Measurements from ENCODE around the gene MAVS. TPM values are rescaled to one million over a fixed set of nuclear protein-coding genes. Genes with fewer than 3 reads are reported as not detected.
A peak's percentile ranks its signal among the peaks of the same experiment; 100 is the strongest.

Gene MAVS
- total and polyA plus RNA-seq, 9 of the 15 experiments (the other 6 are each of a cell fraction or from before 2014, with no cell fraction given) = 1.6 to 22.0 (median 11.3) TPM

- Histone ChIP-seq H3K4me3 (no peak overlapping the region), H3K9ac (ENCODE audit: insufficient read depth in 1 of 2, low read depth in 2 of 2, low read length in 2 of 2) (no peak overlapping the region), H3K36me3 (ENCODE audit: control insufficient read depth, insufficient read depth, low read length) (peaks cover 24% of the 10 kb centered on the region; the same call in 2 of the 3 replicates), H3K4me2 (ENCODE audit: insufficient read depth, low read length) (no peak overlapping the region), H3K9me3 (replicated peaks; ENCODE audit: control insufficient read depth, insufficient read depth, low read depth, low read length) (no peaks in the 10 kb centered on the region), H3K9me1 (ENCODE audit: control insufficient read depth, insufficient read depth, low read length) (no peaks in the 10 kb centered on the region), H2AFZ (ENCODE audit: low read depth, low read length) (no peak overlapping the region), H3K27me3 (ENCODE audit: control insufficient read depth in 2 of 2, insufficient read depth in 2 of 2, low read length in 2 of 2) (no peaks in the 10 kb centered on the region), H3K27ac (ENCODE audit: extremely low read depth, low read depth, low read length) (no peak overlapping the region), H3K79me2 (ENCODE audit: control insufficient read depth, insufficient read depth, low read length) (no peaks in the 10 kb centered on the region), H3K4me1 (replicated peaks in 1 of 2; ENCODE audit: control insufficient read depth in 2 of 2, insufficient read depth in 2 of 2, low read length in 2 of 2) (peaks cover 20 to 23% of the 10 kb centered on the region in 2 experiments), H4K20me1 (replicated peaks; ENCODE audit: control insufficient read depth, insufficient read depth, low read length) (no peaks in the 10 kb centered on the region)
- in situ Hi-C loops (cut with MboI) = no loop called here
- WGBS (ENCODE audit: insufficient coverage, low coverage, missing lambda C conversion rate) = 80% methylated on average over 1 of the region's 3 CpGs
- FAIRE-seq (no peak), DNase-seq (ENCODE audit: extremely low read depth in 1 of 4, low spot score in 3 of 4) (no peak), ATAC-seq (no peak)
- POLR2A ChIA-PET = no interaction called here
- CTCF ChIA-PET (ENCODE audit: low intra/inter-chr PET ratio) = no interaction called here
- intact Hi-C loops (cut with micrococcal nuclease) = no loop called here
- BruUV-seq (replicated peaks) = no TSS peak
- TF ChIP-seq BCOR (IDR thresholded peaks at IDR 0.05) (peak; percentile 62; the same call in 1 of the 2 replicates), ZNF407 (IDR thresholded peaks at IDR 0.05; ENCODE audit: low read depth) (no peak), CHD1 (IDR thresholded peaks at IDR 0.05; ENCODE audit: low read length) (no peak), SFPQ (IDR thresholded peaks at IDR 0.05; ENCODE audit: low read depth, low read length) (no peak), DACH1 (IDR thresholded peaks at IDR 0.05; ENCODE audit: partially characterized antibody) (no peak)
- TF ChIP-seq, protein P1, sequence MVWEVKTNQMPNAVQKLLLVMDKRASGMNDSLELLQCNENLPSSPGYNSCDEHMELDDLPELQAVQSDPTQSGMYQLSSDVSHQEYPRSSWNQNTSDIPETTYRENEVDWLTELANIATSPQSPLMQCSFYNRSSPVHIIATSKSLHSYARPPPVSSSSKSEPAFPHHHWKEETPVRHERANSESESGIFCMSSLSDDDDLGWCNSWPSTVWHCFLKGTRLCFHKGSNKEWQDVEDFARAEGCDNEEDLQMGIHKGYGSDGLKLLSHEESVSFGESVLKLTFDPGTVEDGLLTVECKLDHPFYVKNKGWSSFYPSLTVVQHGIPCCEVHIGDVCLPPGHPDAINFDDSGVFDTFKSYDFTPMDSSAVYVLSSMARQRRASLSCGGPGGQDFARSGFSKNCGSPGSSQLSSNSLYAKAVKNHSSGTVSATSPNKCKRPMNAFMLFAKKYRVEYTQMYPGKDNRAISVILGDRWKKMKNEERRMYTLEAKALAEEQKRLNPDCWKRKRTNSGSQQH (CRISPR knock-in tag; IDR thresholded peaks at IDR 0.05) = no peak
- TF ChIP-seq, protein P2, sequence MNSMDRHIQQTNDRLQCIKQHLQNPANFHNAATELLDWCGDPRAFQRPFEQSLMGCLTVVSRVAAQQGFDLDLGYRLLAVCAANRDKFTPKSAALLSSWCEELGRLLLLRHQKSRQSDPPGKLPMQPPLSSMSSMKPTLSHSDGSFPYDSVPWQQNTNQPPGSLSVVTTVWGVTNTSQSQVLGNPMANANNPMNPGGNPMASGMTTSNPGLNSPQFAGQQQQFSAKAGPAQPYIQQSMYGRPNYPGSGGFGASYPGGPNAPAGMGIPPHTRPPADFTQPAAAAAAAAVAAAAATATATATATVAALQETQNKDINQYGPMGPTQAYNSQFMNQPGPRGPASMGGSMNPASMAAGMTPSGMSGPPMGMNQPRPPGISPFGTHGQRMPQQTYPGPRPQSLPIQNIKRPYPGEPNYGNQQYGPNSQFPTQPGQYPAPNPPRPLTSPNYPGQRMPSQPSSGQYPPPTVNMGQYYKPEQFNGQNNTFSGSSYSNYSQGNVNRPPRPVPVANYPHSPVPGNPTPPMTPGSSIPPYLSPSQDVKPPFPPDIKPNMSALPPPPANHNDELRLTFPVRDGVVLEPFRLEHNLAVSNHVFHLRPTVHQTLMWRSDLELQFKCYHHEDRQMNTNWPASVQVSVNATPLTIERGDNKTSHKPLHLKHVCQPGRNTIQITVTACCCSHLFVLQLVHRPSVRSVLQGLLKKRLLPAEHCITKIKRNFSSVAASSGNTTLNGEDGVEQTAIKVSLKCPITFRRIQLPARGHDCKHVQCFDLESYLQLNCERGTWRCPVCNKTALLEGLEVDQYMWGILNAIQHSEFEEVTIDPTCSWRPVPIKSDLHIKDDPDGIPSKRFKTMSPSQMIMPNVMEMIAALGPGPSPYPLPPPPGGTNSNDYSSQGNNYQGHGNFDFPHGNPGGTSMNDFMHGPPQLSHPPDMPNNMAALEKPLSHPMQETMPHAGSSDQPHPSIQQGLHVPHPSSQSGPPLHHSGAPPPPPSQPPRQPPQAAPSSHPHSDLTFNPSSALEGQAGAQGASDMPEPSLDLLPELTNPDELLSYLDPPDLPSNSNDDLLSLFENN (IDR thresholded peaks at IDR 0.05; ENCODE audit: low read depth in 2 of 2, low read length in 2 of 2) = no peak
Measured at GRCh38 chr20:3808544-3808943, 38.1 kb upstream of the MAVS start.
